Testis (tissue), 2 donors: Measurements from ENCODE around the gene TBC1D2.

Source experiments
- POLR2A ChIP-seq: fragments of 450-650 bp; IDR thresholded peaks from one replicate; pipeline ENCODE4 v1.6.1; 2017; ENCODE audit warnings: antibody characterized with exemption, mild to moderate bottlenecking, moderate library complexity
- TF ChIP-seq, protein P1 (sequence below), 3 experiments: fragments of 450-650 bp in 2 of 3; fragments of 200-600 bp in 1 of 3; sonication (generic) in 1 of 3; IDR thresholded peaks; one replicate each; pipeline ENCODE4 v1.5.1; 2016 to 2019; ENCODE audit warnings: antibody characterized with exemption in 3 of 3, mild to moderate bottlenecking in 2 of 3, moderate library complexity in 1 of 3

GRCh38 chr9:98254228-98255060, 1.0 kb downstream of the TBC1D2 start:
- TF ChIP-seq, protein P1, sequence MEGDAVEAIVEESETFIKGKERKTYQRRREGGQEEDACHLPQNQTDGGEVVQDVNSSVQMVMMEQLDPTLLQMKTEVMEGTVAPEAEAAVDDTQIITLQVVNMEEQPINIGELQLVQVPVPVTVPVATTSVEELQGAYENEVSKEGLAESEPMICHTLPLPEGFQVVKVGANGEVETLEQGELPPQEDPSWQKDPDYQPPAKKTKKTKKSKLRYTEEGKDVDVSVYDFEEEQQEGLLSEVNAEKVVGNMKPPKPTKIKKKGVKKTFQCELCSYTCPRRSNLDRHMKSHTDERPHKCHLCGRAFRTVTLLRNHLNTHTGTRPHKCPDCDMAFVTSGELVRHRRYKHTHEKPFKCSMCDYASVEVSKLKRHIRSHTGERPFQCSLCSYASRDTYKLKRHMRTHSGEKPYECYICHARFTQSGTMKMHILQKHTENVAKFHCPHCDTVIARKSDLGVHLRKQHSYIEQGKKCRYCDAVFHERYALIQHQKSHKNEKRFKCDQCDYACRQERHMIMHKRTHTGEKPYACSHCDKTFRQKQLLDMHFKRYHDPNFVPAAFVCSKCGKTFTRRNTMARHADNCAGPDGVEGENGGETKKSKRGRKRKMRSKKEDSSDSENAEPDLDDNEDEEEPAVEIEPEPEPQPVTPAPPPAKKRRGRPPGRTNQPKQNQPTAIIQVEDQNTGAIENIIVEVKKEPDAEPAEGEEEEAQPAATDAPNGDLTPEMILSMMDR (IDR thresholded peaks at IDR 0.05): no peak
- TF ChIP-seq POLR2A: no peak
